Stimulated activated CD8-positive, alpha-beta memory T cell treated with anti-CD3 and anti-CD28 coated beads, Interleukin-4, amount 100 ng/mL, for 24 hours (primary cell): ENCODE results near the gene NFE2L1.

Experiments
- DNase-seq: peaks from one replicate; pipeline ENCODE4 v3.0.0-alpha.2; 2020; ENCODE audit warnings: low read depth

Gene NFE2L1

GRCh38 chr17:48110761-48111160 is 62.6 kb downstream of the NFE2L1 start:
- DNase-seq = no peak
